GM12865 (cell line): ENCODE results near the gene MRPL51.

ENCODE experiments used
- DNase-seq: peaks from one replicate; pipeline ENCODE4 v3.0.0; 2010; ENCODE audit warnings: low read depth
- H3K4me3 ChIP-seq: 2 replicates; pipeline ENCODE4 v1.5.1; 2011; ENCODE audit warnings: mild to moderate bottlenecking, low read depth, low read length, control low read depth
- CTCF ChIP-seq: IDR thresholded peaks from 2 replicates; pipeline ENCODE4 v1.5.1; 2011; ENCODE audit warnings: low read length, control low read depth, low read depth, inconsistent platforms; ENCODE audit not compliant: insufficient read depth; ENCODE audit errors: missing control alignments

The MRPL51 gene

GRCh38 chr12:6530576-6531260 lies 37.7 kb upstream of the MRPL51 start:
- no peak for DNase-seq
- TF ChIP-seq CTCF: no peak
- no peak overlapping the region for H3K4me3 ChIP-seq

- TF ChIP-seq CTCF: no peak
- H3K4me3 ChIP-seq: no peak overlapping the region
- no peak for DNase-seq
Measured at GRCh38 chr12:6529291-6529737, 36.3 kb upstream of the MRPL51 start.

- no peak overlapping the region for H3K4me3 ChIP-seq
- no peak for DNase-seq
- no peak for TF ChIP-seq CTCF
Measured at GRCh38 chr12:6528539-6529235, 35.6 kb upstream of the MRPL51 start.

GRCh38 chr12:6527711-6528110 lies 34.6 kb upstream of the MRPL51 start:
- TF ChIP-seq CTCF: no peak

GRCh38 chr12:6526766-6527525 lies 33.9 kb upstream of the MRPL51 start:
- no peak overlapping the region for H3K4me3 ChIP-seq
- DNase-seq: no peak
- no peak for TF ChIP-seq CTCF

More at GRCh38 chr12:6527711-6528110, 34.6 kb upstream of the MRPL51 start:
- no peak overlapping the region for H3K4me3 ChIP-seq
- DNase-seq: no peak

GRCh38 chr12:6526201-6526600 lies 33.1 kb upstream of the MRPL51 start:
- no peak for DNase-seq
- no peak overlapping the region for H3K4me3 ChIP-seq
- no peak for TF ChIP-seq CTCF
